ENCODE measurements around the gene SCN7A. TPM values are rescaled to one million over a fixed set of nuclear protein-coding genes. Genes with fewer than 3 reads are reported as not detected.

The SCN7A gene
- total RNA-seq, 4 donors from 2014 or later: 2.1 to 7.3 (median 3.0) TPM

DNA sequence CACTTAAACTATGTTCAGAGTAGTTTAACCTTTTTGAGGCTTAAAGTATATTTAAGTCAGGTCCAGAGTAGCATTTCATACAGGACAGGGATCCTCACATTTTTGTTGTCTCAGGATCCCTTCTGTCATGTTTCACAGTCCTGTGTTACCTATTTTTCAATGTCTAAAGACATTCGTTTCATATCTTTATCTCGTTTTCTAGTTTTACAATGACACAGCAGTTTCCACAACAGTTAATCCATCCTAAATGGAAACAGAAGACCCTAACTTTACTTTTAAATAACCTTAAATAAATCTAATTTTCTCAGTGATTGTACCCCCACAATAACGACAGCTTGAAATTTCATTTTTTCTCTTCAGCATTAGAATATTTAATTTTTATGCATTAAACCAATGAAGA lies 101.0 kb downstream of the SCN7A start:
- WGBS, 2 donors: 62 to 70% methylated on average over 3 of the region's 3 CpGs
- intact Hi-C loops (cut with DNase I; ENCODE audit: low total_unique reads): no loop called here
- TF ChIP-seq POLR2A (IDR thresholded peaks at IDR 0.05): no peak
- TF ChIP-seq, protein P1, sequence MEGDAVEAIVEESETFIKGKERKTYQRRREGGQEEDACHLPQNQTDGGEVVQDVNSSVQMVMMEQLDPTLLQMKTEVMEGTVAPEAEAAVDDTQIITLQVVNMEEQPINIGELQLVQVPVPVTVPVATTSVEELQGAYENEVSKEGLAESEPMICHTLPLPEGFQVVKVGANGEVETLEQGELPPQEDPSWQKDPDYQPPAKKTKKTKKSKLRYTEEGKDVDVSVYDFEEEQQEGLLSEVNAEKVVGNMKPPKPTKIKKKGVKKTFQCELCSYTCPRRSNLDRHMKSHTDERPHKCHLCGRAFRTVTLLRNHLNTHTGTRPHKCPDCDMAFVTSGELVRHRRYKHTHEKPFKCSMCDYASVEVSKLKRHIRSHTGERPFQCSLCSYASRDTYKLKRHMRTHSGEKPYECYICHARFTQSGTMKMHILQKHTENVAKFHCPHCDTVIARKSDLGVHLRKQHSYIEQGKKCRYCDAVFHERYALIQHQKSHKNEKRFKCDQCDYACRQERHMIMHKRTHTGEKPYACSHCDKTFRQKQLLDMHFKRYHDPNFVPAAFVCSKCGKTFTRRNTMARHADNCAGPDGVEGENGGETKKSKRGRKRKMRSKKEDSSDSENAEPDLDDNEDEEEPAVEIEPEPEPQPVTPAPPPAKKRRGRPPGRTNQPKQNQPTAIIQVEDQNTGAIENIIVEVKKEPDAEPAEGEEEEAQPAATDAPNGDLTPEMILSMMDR (IDR thresholded peaks at IDR 0.05): no peak
- no peak for DNase-seq (ENCODE audit: low spot score in 2 of 2)
- H3K4me3 ChIP-seq (ENCODE audit: low read depth, poor library complexity, severe bottlenecking): no peak overlapping the region

DNA sequence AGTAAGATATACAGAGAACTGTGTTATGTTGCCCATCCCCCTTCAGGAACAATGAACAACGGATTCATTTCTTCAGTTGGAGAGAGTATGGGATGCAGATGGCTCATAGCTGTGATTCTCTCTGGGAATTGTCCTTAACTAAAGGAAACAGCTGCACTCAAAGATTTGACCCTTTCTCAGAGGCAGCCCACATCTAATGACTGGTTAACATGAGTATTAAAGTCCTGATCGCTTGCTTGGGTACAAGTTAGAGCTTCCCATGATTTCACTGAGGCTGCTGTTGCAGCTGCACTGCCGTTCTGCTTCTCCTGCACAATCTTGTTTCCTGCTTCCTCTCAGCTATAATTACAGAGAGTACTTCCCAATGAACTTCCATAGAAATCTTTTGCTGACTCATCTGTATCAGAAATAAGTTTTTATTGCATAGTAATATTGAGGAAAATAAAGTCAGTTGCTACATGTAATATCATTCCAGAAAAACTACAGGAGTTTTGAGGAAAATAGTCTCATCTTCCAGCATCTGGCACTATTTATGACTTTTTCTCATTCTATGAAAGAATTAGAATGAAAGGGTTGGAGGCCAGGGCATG lies 105.5 kb downstream of the SCN7A start:
- TF ChIP-seq POLR2A (IDR thresholded peaks at IDR 0.05): no peak
- TF ChIP-seq, protein P1 (IDR thresholded peaks at IDR 0.05): no peak

DNA sequence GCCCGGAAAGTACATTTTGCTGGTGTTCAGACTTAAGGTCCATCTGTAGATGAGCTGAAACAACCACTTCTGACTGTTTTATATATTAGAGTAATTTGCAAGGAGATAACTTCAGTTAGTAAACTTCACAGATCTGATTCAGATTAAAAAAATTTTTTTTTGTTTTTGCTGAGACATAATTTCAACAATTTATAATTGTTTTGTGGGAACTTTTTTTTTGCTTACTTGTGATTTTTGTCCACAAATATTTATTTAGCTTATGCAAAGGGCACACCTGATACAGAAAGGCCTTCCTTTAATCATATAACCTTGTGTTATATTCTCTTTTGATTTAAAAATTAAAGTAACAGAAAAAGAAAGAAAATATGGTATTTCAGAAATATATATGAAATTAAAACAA lies 108.7 kb downstream of the SCN7A start:
- intact Hi-C loops (cut with DNase I; ENCODE audit: low total_unique reads): no loop called here
- no peak for DNase-seq (ENCODE audit: low spot score in 2 of 2)
- WGBS, 2 donors: 93 to 96% methylated on average over 1 of the region's 1 CpG
- no peak overlapping the region for H3K4me3 ChIP-seq (ENCODE audit: low read depth, poor library complexity, severe bottlenecking)
- no peak for TF ChIP-seq POLR2A (IDR thresholded peaks at IDR 0.05)
- TF ChIP-seq, protein P1 (IDR thresholded peaks at IDR 0.05): no peak

More for the DNA sequence above, 105.5 kb downstream of the SCN7A start:
- no peak overlapping the region for H3K4me3 ChIP-seq (ENCODE audit: low read depth, poor library complexity, severe bottlenecking)
- 19 to 26% methylated on average over 3 of the region's 3 CpGs for WGBS, 2 donors
- intact Hi-C loops (cut with DNase I; ENCODE audit: low total_unique reads): no loop called here
- no peak for DNase-seq (ENCODE audit: low spot score in 2 of 2)

DNA sequence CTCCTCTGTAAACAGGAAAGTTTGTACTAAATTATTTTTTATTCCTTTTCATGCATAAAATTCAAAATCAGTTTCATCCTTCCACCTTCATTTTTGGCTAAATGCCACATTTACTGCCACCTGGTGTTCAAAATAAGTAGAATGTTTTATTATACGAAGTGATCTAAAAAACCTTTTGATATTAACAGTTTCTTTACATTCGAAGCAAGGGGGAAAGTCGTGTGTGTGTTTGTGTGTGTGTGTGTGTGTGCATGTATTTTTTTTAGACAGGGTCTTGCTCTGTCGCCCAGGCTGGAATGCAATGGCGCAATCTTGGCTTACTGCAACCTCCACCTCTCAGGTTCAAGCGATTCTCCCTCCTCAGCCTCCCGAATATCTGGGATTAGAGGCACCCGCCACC lies 109.3 kb downstream of the SCN7A start:
- H3K4me3 ChIP-seq (ENCODE audit: low read depth, poor library complexity, severe bottlenecking): no peak overlapping the region
- TF ChIP-seq POLR2A (IDR thresholded peaks at IDR 0.05): no peak
- TF ChIP-seq, protein P1 (IDR thresholded peaks at IDR 0.05): no peak
- intact Hi-C loops (cut with DNase I; ENCODE audit: low total_unique reads): no loop called here
- 61 to 62% methylated on average over 8 of the region's 8 CpGs for WGBS, 2 donors
- no peak for DNase-seq (ENCODE audit: low spot score in 2 of 2)

DNA sequence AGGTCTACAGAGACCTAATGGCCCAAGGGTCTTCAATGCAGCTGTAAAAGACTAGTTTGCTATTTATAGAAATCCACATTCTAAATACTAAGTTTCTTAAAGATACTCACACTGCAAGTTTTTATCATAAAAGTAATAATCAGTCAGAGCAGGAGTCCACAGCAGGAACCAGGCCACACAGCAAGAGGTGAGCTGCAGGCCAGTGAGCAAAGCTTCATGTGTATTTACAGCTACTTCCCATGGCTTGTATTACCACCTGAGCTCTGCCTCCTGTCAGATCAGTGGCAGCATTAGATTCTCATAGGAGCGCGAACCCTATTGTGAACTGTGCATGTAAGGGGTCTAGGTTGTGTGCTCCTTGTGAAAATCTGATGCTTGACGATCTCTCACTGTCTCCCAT lies 111.6 kb downstream of the SCN7A start:
- TF ChIP-seq, protein P1 (IDR thresholded peaks at IDR 0.05): no peak
- no peak for TF ChIP-seq POLR2A (IDR thresholded peaks at IDR 0.05)
- WGBS, 2 donors: 88 to 92% methylated on average over 3 of the region's 3 CpGs
- H3K4me3 ChIP-seq (ENCODE audit: low read depth, poor library complexity, severe bottlenecking): no peak overlapping the region
- intact Hi-C loops (cut with DNase I; ENCODE audit: low total_unique reads): no loop called here
- DNase-seq (ENCODE audit: low spot score in 2 of 2): no peak

DNA sequence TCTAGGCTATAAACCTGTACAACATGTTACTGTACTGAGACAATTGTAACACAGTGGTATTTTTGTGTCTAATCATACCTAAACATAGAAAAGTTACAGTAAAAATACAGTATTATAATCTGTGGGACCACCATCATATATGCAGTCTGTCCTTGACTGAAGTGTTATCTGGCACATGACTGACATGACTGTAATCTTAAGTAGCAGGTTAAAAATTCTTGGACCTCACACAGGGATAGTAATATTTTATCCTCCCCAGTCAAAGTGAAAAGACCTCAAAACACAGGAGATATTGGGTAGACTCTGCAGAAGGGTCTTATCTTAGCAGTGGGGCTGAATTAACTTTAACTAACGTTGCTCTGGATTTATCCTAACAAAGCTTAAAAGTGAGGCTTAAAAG lies 113.4 kb downstream of the SCN7A start:
- TF ChIP-seq, protein P1 (IDR thresholded peaks at IDR 0.05): no peak
- no peak for TF ChIP-seq POLR2A (IDR thresholded peaks at IDR 0.05)
- no peak for DNase-seq (ENCODE audit: low spot score in 2 of 2)
- no peak overlapping the region for H3K4me3 ChIP-seq (ENCODE audit: low read depth, poor library complexity, severe bottlenecking)
- 48 to 63% methylated on average over 1 of the region's 1 CpG for WGBS, 2 donors
- intact Hi-C loops (cut with DNase I; ENCODE audit: low total_unique reads): no loop called here
